Tibial nerve (tissue), 4 donors: ENCODE results near the gene ZBTB37.
"Not testable (repeated sequence)": the region's sequence is repeated elsewhere in the genome, so short reads cannot be mapped to it uniquely, and the experiment has no call there.

Source experiments
- CTCF ChIP-seq, 5 experiments: fragments of 200-600 bp in 3 of 5; fragments of 450-650 bp in 2 of 5; sonication (generic) in 3 of 5; IDR thresholded peaks; one replicate each; pipeline ENCODE4 v1.5.1; 2016 to 2019; ENCODE audit warnings: antibody characterized with exemption in 5 of 5, mild to moderate bottlenecking in 3 of 5, moderate library complexity in 2 of 5
- EP300 ChIP-seq, 2 donors: sonication (generic); formaldehyde crosslinking; IDR thresholded peaks; one replicate each; pipeline ENCODE4 v1.6.1; 2017; ENCODE audit warnings: antibody characterized with exemption in 2 of 2, mild to moderate bottlenecking in 1 of 2
- POLR2A ChIP-seq, 2 donors: fragments of 450-650 bp; IDR thresholded peaks; one replicate each; pipeline ENCODE4 v1.6.1; 2017; ENCODE audit warnings: antibody characterized with exemption in 2 of 2, mild to moderate bottlenecking in 2 of 2, moderate library complexity in 2 of 2

GRCh38 chr1:173930541-173930940 lies 62.4 kb downstream of the ZBTB37 start:
- not testable (repeated sequence) for TF ChIP-seq CTCF, POLR2A, EP300 (IDR thresholded peaks at IDR 0.05)
